Activated CD4-positive, alpha-beta T cell treated with anti-CD3 and anti-CD28 coated beads, Interleukin-2, amount 10 ng/mL, durations not matched to agents 7 days and 5 days (primary cell): ENCODE results near the gene PLD2. TPM values are rescaled to one million over a fixed set of nuclear protein-coding genes. Genes with fewer than 3 reads are reported as not detected.

ENCODE experiments used
- CTCF ChIA-PET: fragments of 350-600 bp; sonication (Branson Sonifier 250); formaldehyde crosslinking; loops from one replicate; lab custom pipeline; 2021; ENCODE audit warnings: antibody characterized with exemption; lab: Charles Lee
- POLR2A ChIA-PET: fragments of 350-600 bp; sonication (Branson Sonifier 250); formaldehyde crosslinking; loops from one replicate; lab custom pipeline; 2021; ENCODE audit warnings: antibody characterized with exemption; lab: Charles Lee
- DNase-seq: peaks from one replicate; pipeline ENCODE4 v3.0.0-alpha.2; 2020
- H3K27ac Mint-ChIP-seq: one replicate; pipeline ENCODE4 v1.8.0; 2021; ENCODE audit warnings: mild to moderate bottlenecking, moderate library complexity, mixed read lengths
- H3K27me3 Mint-ChIP-seq: one replicate; pipeline ENCODE4 v1.8.0; 2021; ENCODE audit warnings: mixed read lengths
- H3K36me3 Mint-ChIP-seq: one replicate; pipeline ENCODE4 v1.8.0; 2021; ENCODE audit warnings: low read depth, mixed read lengths
- H3K4me1 Mint-ChIP-seq: one replicate; pipeline ENCODE4 v1.8.0; 2021; ENCODE audit warnings: mixed read lengths
- H3K4me3 Mint-ChIP-seq: one replicate; pipeline ENCODE4 v1.8.0; 2021; ENCODE audit warnings: mild to moderate bottlenecking, moderate library complexity, mixed read lengths
- H3K9me3 Mint-ChIP-seq: one replicate; pipeline ENCODE4 v1.8.0; 2021; ENCODE audit warnings: mixed read lengths
- total RNA-seq, 2 experiments: library from RNA; stranded (reverse); gene quantifications; one replicate each; pipeline ENCODE4 v1.2.3, GENCODE V29; 2021

Gene PLD2
- 10 to 100 TPM; 16.6 to 17.3 TPM for total RNA-seq

- Mint-ChIP-seq H3K27ac (peak within 1 kb of the TSS; percentile 75), H3K4me1 (peaks cover 22% of the 10 kb centered on the region)
Measured at GRCh38 chr17:4806777-4807604, at the start of gene PLD2. Gene PLD2, plus strand, starts transcription at chr17:4807152. Its CDS starts 621 bp downstream, at chr17:4807773.

GRCh38 chr17:4759776-4760236 is 47.1 kb upstream of the PLD2 start:
- no peaks in the 10 kb centered on the region for H3K36me3 Mint-ChIP-seq
- ChIA-PET POLR2A (no interaction called here), CTCF (no interaction called here)
- H3K9me3 Mint-ChIP-seq: no peaks in the 10 kb centered on the region
- H3K27me3 Mint-ChIP-seq: peaks cover 28% of the 10 kb centered on the region
- DNase-seq: no peak
- no peak overlapping the region for H3K27ac Mint-ChIP-seq
- no peaks in the 10 kb centered on the region for H3K4me1 Mint-ChIP-seq
- H3K4me3 Mint-ChIP-seq: no peak overlapping the region

More at GRCh38 chr17:4806777-4807604, at the start of gene PLD2:
- ChIA-PET POLR2A (interaction anchor here (0.8 to 0.9 kb wide), 2 partner anchors 11 to 103 kb away, joined by 3 read pairs; partner anchors contain the start of genes PELP1 and PSMB6), CTCF (interaction anchor here (0.6 to 3.3 kb wide), 4 partner anchors 11 to 86 kb away, joined by 3 to 20 read pairs (median 4); partner anchors contain the start of gene PSMB6)
- DNase-seq: peak; percentile 89
- Mint-ChIP-seq H3K36me3 (peaks cover 3% of the 10 kb centered on the region), H3K4me3 (peak within 1 kb of the TSS; percentile 77), H3K9me3 (no peaks in the 10 kb centered on the region), H3K27me3 (no peaks in the 10 kb centered on the region)

GRCh38 chr17:4764595-4764994 is 42.4 kb upstream of the PLD2 start:
- no peak for DNase-seq
- ChIA-PET POLR2A (interaction anchor here (0.8 kb wide), 1 partner anchor 38 kb away, joined by 3 read pairs; no protein-coding TSS in a partner anchor), CTCF (interaction anchor here (1.2 kb wide), 1 partner anchor 25 kb away, joined by 4 read pairs; no protein-coding TSS in a partner anchor)
- Mint-ChIP-seq H3K4me1 (no peaks in the 10 kb centered on the region), H3K9me3 (no peaks in the 10 kb centered on the region), H3K36me3 (no peaks in the 10 kb centered on the region), H3K27me3 (peaks cover 16% of the 10 kb centered on the region), H3K27ac (no peak overlapping the region), H3K4me3 (no peak overlapping the region)

- DNase-seq: no peak
- ChIA-PET POLR2A (no interaction called here), CTCF (no interaction called here)
- H3K9me3 Mint-ChIP-seq: no peaks in the 10 kb centered on the region
- no peaks in the 10 kb centered on the region for H3K36me3 Mint-ChIP-seq
- H3K27me3 Mint-ChIP-seq: peaks cover 11% of the 10 kb centered on the region
- peak overlapping the region; percentile 25 for H3K27ac Mint-ChIP-seq
- H3K4me3 Mint-ChIP-seq: no peak overlapping the region
- peaks cover 7% of the 10 kb centered on the region for H3K4me1 Mint-ChIP-seq
Measured at GRCh38 chr17:4766201-4766600, 40.8 kb upstream of the PLD2 start.

GRCh38 chr17:4766723-4767122 is 40.2 kb upstream of the PLD2 start:
- H3K9me3 Mint-ChIP-seq: no peaks in the 10 kb centered on the region
- H3K4me3 Mint-ChIP-seq: no peak overlapping the region
- CTCF ChIA-PET: no interaction called here

GRCh38 chr17:4768298-4768697 is 38.7 kb upstream of the PLD2 start:
- Mint-ChIP-seq H3K4me1 (peaks cover 18% of the 10 kb centered on the region), H3K27me3 (peaks cover 12% of the 10 kb centered on the region), H3K4me3 (no peak overlapping the region), H3K9me3 (no peaks in the 10 kb centered on the region), H3K27ac (peak overlapping the region; percentile 1), H3K36me3 (no peaks in the 10 kb centered on the region)
- no peak for DNase-seq
- CTCF ChIA-PET: no interaction called here
- POLR2A ChIA-PET: no interaction called here

More at GRCh38 chr17:4766723-4767122, 40.2 kb upstream of the PLD2 start:
- Mint-ChIP-seq H3K27ac (no peak overlapping the region), H3K36me3 (no peaks in the 10 kb centered on the region), H3K27me3 (peaks cover 11% of the 10 kb centered on the region), H3K4me1 (peaks cover 12% of the 10 kb centered on the region)
- DNase-seq: no peak
- POLR2A ChIA-PET: no interaction called here

- ChIA-PET POLR2A (no interaction called here), CTCF (interaction anchor here (1.1 to 1.3 kb wide), 2 partner anchors 20 to 60 kb away, joined by 3 read pairs; partner anchors contain the start of gene ARRB2)
- DNase-seq: no peak
- no peak overlapping the region for H3K27ac Mint-ChIP-seq
- H3K9me3 Mint-ChIP-seq: no peaks in the 10 kb centered on the region
- no peak overlapping the region for H3K4me3 Mint-ChIP-seq
- H3K4me1 Mint-ChIP-seq: peaks cover 18% of the 10 kb centered on the region
- H3K36me3 Mint-ChIP-seq: no peaks in the 10 kb centered on the region
- peaks cover 9% of the 10 kb centered on the region for H3K27me3 Mint-ChIP-seq
Measured at GRCh38 chr17:4769628-4770027, 37.3 kb upstream of the PLD2 start.

- H3K27ac Mint-ChIP-seq: peak within 1 kb of the TSS; percentile 78
- H3K4me3 Mint-ChIP-seq: no peak within 1 kb of the TSS
Measured at GRCh38 chr17:4771519-4772234, 35.3 kb upstream of the PLD2 start, which contains the start of gene TM4SF5. Gene TM4SF5, plus strand, starts transcription at chr17:4771886. Its CDS starts 37 bp downstream, at chr17:4771923.

GRCh38 chr17:4772235-4772613 is 34.7 kb upstream of the PLD2 start:
- ChIA-PET POLR2A (no interaction called here), CTCF (interaction anchor here (0.9 to 1.3 kb wide), 3 partner anchors 10 to 17 kb away, joined by 3 to 7 read pairs (median 3); partner anchors contain the start of gene GLTPD2)
- peaks cover 6% of the 10 kb centered on the region for H3K27me3 Mint-ChIP-seq
- H3K36me3 Mint-ChIP-seq: no peaks in the 10 kb centered on the region
- DNase-seq: no peak
- peaks cover 18% of the 10 kb centered on the region for H3K4me1 Mint-ChIP-seq
- no peaks in the 10 kb centered on the region for H3K9me3 Mint-ChIP-seq
- H3K27ac Mint-ChIP-seq: peak overlapping the region; percentile 78
- H3K4me3 Mint-ChIP-seq: no peak overlapping the region

More at GRCh38 chr17:4771519-4772234, 35.3 kb upstream of the PLD2 start, which contains the start of gene TM4SF5:
- Mint-ChIP-seq H3K4me1 (peaks cover 18% of the 10 kb centered on the region), H3K36me3 (no peaks in the 10 kb centered on the region), H3K9me3 (no peaks in the 10 kb centered on the region), H3K27me3 (peaks cover 4% of the 10 kb centered on the region)
- POLR2A ChIA-PET: no interaction called here
- peak; percentile 56 for DNase-seq
- CTCF ChIA-PET: interaction anchor here (1.2 to 1.3 kb wide), 2 partner anchors 14 to 18 kb away, joined by 3 to 7 read pairs; partner anchors contain the start of gene GLTPD2

GRCh38 chr17:4777969-4778760 is 28.8 kb upstream of the PLD2 start:
- H3K4me1 Mint-ChIP-seq: peaks cover 5% of the 10 kb centered on the region
- H3K27me3 Mint-ChIP-seq: peaks cover 28% of the 10 kb centered on the region
- no peak overlapping the region for H3K4me3 Mint-ChIP-seq
- no peaks in the 10 kb centered on the region for H3K36me3 Mint-ChIP-seq
- POLR2A ChIA-PET: no interaction called here
- no peak overlapping the region for H3K27ac Mint-ChIP-seq
- no peaks in the 10 kb centered on the region for H3K9me3 Mint-ChIP-seq
- DNase-seq: no peak
- CTCF ChIA-PET: no interaction called here

GRCh38 chr17:4780325-4780955 is 26.5 kb upstream of the PLD2 start:
- Mint-ChIP-seq H3K4me1 (peaks cover 11% of the 10 kb centered on the region), H3K27ac (no peak overlapping the region), H3K27me3 (peaks cover 46% of the 10 kb centered on the region), H3K4me3 (no peak overlapping the region), H3K9me3 (no peaks in the 10 kb centered on the region), H3K36me3 (no peaks in the 10 kb centered on the region)
- ChIA-PET POLR2A (no interaction called here), CTCF (interaction anchor here (1.7 to 1.9 kb wide), 2 partner anchors 10 to 101 kb away, joined by 4 to 16 read pairs; no protein-coding TSS in a partner anchor)
- no peak for DNase-seq
